Skeletal muscle cell (primary cell): ENCODE results near the gene MSI2.
A peak's percentile ranks its signal among the peaks of the same experiment; 100 is the strongest.

Experiments
- DNase-seq: peaks from one replicate; pipeline ENCODE4 v3.0.0-alpha.2; 2010; ENCODE audit warnings: low read depth
- H3K4me3 ChIP-seq: 2 replicates; pipeline ENCODE4 v1.5.1; 2011; ENCODE audit warnings: low read depth, mild to moderate bottlenecking, control low read depth, low read length, moderate library complexity

MSI2 gene

GRCh38 chr17:57679356-57679755 is 423.0 kb downstream of the MSI2 start:
- H3K4me3 ChIP-seq, result no peak overlapping the region
- no peak for DNase-seq

- H3K4me3 ChIP-seq, result no peak overlapping the region
- DNase-seq, result no peak
Measured at GRCh38 chr17:57679906-57680695, 423.8 kb downstream of the MSI2 start.

GRCh38 chr17:57682701-57683100 is 426.4 kb downstream of the MSI2 start:
- no peak for DNase-seq
- H3K4me3 ChIP-seq, result no peak overlapping the region

- DNase-seq, result no peak
Measured at GRCh38 chr17:57684711-57685498, 428.6 kb downstream of the MSI2 start.

GRCh38 chr17:57685499-57686132 is 429.3 kb downstream of the MSI2 start:
- H3K4me3 ChIP-seq, result no peak overlapping the region
- no peak for DNase-seq

More at GRCh38 chr17:57684711-57685498, 428.6 kb downstream of the MSI2 start:
- H3K4me3 ChIP-seq, result no peak overlapping the region

- no peak for DNase-seq
- no peak overlapping the region for H3K4me3 ChIP-seq
Measured at GRCh38 chr17:57687642-57688041, 431.3 kb downstream of the MSI2 start.

- no peak for DNase-seq
- H3K4me3 ChIP-seq, result no peak overlapping the region
Measured at GRCh38 chr17:57689254-57689653, 432.9 kb downstream of the MSI2 start.

- no peak for DNase-seq
- no peak overlapping the region for H3K4me3 ChIP-seq
Measured at GRCh38 chr17:57691939-57692338, 435.6 kb downstream of the MSI2 start.

GRCh38 chr17:57692770-57693169 is 436.4 kb downstream of the MSI2 start:
- H3K4me3 ChIP-seq, result no peak overlapping the region
- no peak for DNase-seq

GRCh38 chr17:57694051-57694450 is 437.7 kb downstream of the MSI2 start:
- no peak for DNase-seq
- no peak overlapping the region for H3K4me3 ChIP-seq

- no peak for DNase-seq
Measured at GRCh38 chr17:57696050-57696449, 439.7 kb downstream of the MSI2 start.

GRCh38 chr17:57697197-57697596 is 440.9 kb downstream of the MSI2 start:
- no peak overlapping the region for H3K4me3 ChIP-seq
- no peak for DNase-seq

More at GRCh38 chr17:57696050-57696449, 439.7 kb downstream of the MSI2 start:
- H3K4me3 ChIP-seq, result no peak overlapping the region

GRCh38 chr17:57697891-57698711 is 441.8 kb downstream of the MSI2 start:
- DNase-seq, result no peak
- no peak overlapping the region for H3K4me3 ChIP-seq

GRCh38 chr17:57699751-57700219 is 443.5 kb downstream of the MSI2 start:
- DNase-seq, result peak; percentile 34

GRCh38 chr17:57701124-57701523 is 444.8 kb downstream of the MSI2 start:
- DNase-seq, result no peak
- no peak overlapping the region for H3K4me3 ChIP-seq

More at GRCh38 chr17:57699751-57700219, 443.5 kb downstream of the MSI2 start:
- no peak overlapping the region for H3K4me3 ChIP-seq

GRCh38 chr17:57703273-57703672 is 446.9 kb downstream of the MSI2 start:
- no peak overlapping the region for H3K4me3 ChIP-seq
- no peak for DNase-seq

- no peak for DNase-seq
- no peak overlapping the region for H3K4me3 ChIP-seq
Measured at GRCh38 chr17:57704448-57704847, 448.1 kb downstream of the MSI2 start.

GRCh38 chr17:57705921-57706695 is 449.8 kb downstream of the MSI2 start:
- DNase-seq, result no peak
- no peak overlapping the region for H3K4me3 ChIP-seq
